ENCODE results near the gene USP17L28. TPM values are rescaled to one million over a fixed set of nuclear protein-coding genes. Genes with fewer than 3 reads are reported as not detected.
A peak's percentile ranks its signal among the peaks of the same experiment; 100 is the strongest.
"Not testable (repeated sequence)": the region's sequence is repeated elsewhere in the genome, so short reads cannot be mapped to it uniquely, and the experiment has no call there.

USP17L28 gene
- total RNA-seq, 2 donors from 2014 or later, result not detected

GRCh38 chr4:9381012-9381534 is 32.4 kb downstream of the USP17L28 start:
- H3K9ac ChIP-seq (ENCODE audit: extremely low read depth, low read length, poor library complexity, severe bottlenecking); H3K27ac Mint-ChIP-seq; H3K27me3 ChIP-seq (ENCODE audit: control insufficient read depth, insufficient read depth, low read length, poor library complexity, severe bottlenecking); H3K36me3 ChIP-seq (ENCODE audit: control insufficient read depth, insufficient read depth, low read length); H3K27ac ChIP-seq (ENCODE audit: low read depth, low read length); H3K4me1 Mint-ChIP-seq; H3K36me3 Mint-ChIP-seq (ENCODE audit: low read depth); H3K9me3 ChIP-seq (ENCODE audit: control insufficient read depth, low read length); H3K4me1 ChIP-seq (ENCODE audit: control insufficient read depth, insufficient read depth, low read length); H3K4me3 ChIP-seq (ENCODE audit: low read length); H3K27me3 Mint-ChIP-seq (ENCODE audit: insufficient read depth): not testable (repeated sequence)
- Mint-ChIP-seq H3K4me3 (peak overlapping the region; percentile 31), H3K9me3 (peaks cover 22% of the 10 kb centered on the region)
- WGBS, 2 experiments (ENCODE audit: insufficient coverage in 1 of 2, insufficient read length in 1 of 2), result 60 to 61% methylated on average over 6 to 27 of the region's 36 CpGs
- TF ChIP-seq CTCF (conservative IDR thresholded peaks at IDR 0.05), result peak; percentile 74
- peak; percentile 73 for DNase-seq

DNA sequence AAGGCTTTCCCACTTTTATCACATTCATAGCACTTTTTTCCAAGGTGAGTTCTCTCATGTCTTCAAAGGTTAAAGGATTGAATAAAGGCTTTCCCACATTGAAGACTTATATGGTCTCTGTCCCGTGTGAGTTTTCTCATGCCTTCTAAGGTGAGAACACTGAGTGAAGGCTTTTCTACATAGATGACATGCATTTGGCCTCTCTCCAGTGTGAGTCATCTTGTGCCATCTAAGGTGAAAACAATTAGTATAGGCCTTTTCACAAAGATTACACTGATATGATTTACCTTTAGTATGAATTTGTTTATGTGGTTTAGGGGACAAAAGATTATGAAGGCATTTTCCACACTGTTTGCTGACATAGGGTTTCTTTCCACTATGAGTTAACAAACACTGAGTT is 35.4 kb downstream of the USP17L28 start:
- 63 to 75% methylated on average over 1 of the region's 1 CpG for WGBS, 2 experiments (ENCODE audit: insufficient coverage in 1 of 2, insufficient read length in 1 of 2)
- Mint-ChIP-seq H3K36me3 (ENCODE audit: low read depth) (no peaks in the 10 kb centered on the region), H3K9me3 (peaks cover 20% of the 10 kb centered on the region), H3K27me3 (ENCODE audit: insufficient read depth) (peaks cover 1% of the 10 kb centered on the region), H3K27ac (no peak overlapping the region), H3K4me1 (no peaks in the 10 kb centered on the region), H3K4me3 (no peak overlapping the region)
- Histone ChIP-seq H3K9me3 (ENCODE audit: control insufficient read depth, low read length) (no peaks in the 10 kb centered on the region), H3K36me3 (ENCODE audit: control insufficient read depth, insufficient read depth, low read length) (no peaks in the 10 kb centered on the region), H3K9ac (ENCODE audit: extremely low read depth, low read length, poor library complexity, severe bottlenecking) (no peak overlapping the region), H3K27ac (ENCODE audit: low read depth, low read length) (no peak overlapping the region), H3K27me3 (ENCODE audit: control insufficient read depth, insufficient read depth, low read length, poor library complexity, severe bottlenecking) (no peaks in the 10 kb centered on the region), H3K4me3 (ENCODE audit: low read length) (no peak overlapping the region), H3K4me1 (ENCODE audit: control insufficient read depth, insufficient read depth, low read length) (no peaks in the 10 kb centered on the region)
- TF ChIP-seq CTCF (conservative IDR thresholded peaks at IDR 0.05), result no peak
- no peak for DNase-seq

- 79 to 92% methylated on average over 2 of the region's 2 CpGs for WGBS, 2 experiments (ENCODE audit: insufficient coverage in 1 of 2, insufficient read length in 1 of 2)
These were observed 40.3 kb downstream of the USP17L28 start for GRCh38 chr4:9389001-9389400.

More at GRCh38 chr4:9389001-9389400, 40.3 kb downstream of the USP17L28 start:
- H3K9ac ChIP-seq (ENCODE audit: extremely low read depth, low read length, poor library complexity, severe bottlenecking); H3K36me3 ChIP-seq (ENCODE audit: control insufficient read depth, insufficient read depth, low read length); H3K4me1 ChIP-seq (ENCODE audit: control insufficient read depth, insufficient read depth, low read length); H3K4me3 Mint-ChIP-seq; H3K27me3 Mint-ChIP-seq (ENCODE audit: insufficient read depth); H3K27ac ChIP-seq (ENCODE audit: low read depth, low read length); H3K27me3 ChIP-seq (ENCODE audit: control insufficient read depth, insufficient read depth, low read length, poor library complexity, severe bottlenecking); H3K9me3 ChIP-seq (ENCODE audit: control insufficient read depth, low read length); H3K4me3 ChIP-seq (ENCODE audit: low read length); H3K27ac Mint-ChIP-seq; H3K9me3 Mint-ChIP-seq; DNase-seq; H3K36me3 Mint-ChIP-seq (ENCODE audit: low read depth); H3K4me1 Mint-ChIP-seq: not testable (repeated sequence)

Other genes with a start within 250 kb of the USP17L28 start
- not detected for gene FAM90A26, start 178.5 kb upstream of the USP17L28 start, total RNA-seq
- not detected for gene USP17L10, start 138.2 kb upstream of the USP17L28 start, total RNA-seq
- not detected for gene USP17L11, start 133.5 kb upstream of the USP17L28 start, total RNA-seq
- gene USP17L12, start 128.7 kb upstream of the USP17L28 start, total RNA-seq, result not detected
- not detected for gene USP17L13, start 124.0 kb upstream of the USP17L28 start, total RNA-seq
- gene USP17L15, start 114.5 kb upstream of the USP17L28 start, total RNA-seq, result not detected
- gene USP17L17, start 105.0 kb upstream of the USP17L28 start, total RNA-seq, result not detected
- gene USP17L18, start 100.3 kb upstream of the USP17L28 start, total RNA-seq, result not detected
- not detected for gene USP17L19, start 95.5 kb upstream of the USP17L28 start, total RNA-seq
- gene USP17L20, start 90.8 kb upstream of the USP17L28 start, total RNA-seq, result not detected
- gene USP17L21, start 86.0 kb upstream of the USP17L28 start, total RNA-seq, result not detected
- gene USP17L22, start 81.3 kb upstream of the USP17L28 start, total RNA-seq, result not detected
- not detected for gene USP17L24, start 23.7 kb upstream of the USP17L28 start, total RNA-seq
- gene USP17L25, start 19.0 kb upstream of the USP17L28 start, total RNA-seq, result not detected
- gene USP17L26, start 14.2 kb upstream of the USP17L28 start, total RNA-seq, result not detected
- gene USP17L5, start 9.5 kb upstream of the USP17L28 start, total RNA-seq, result not detected
- not detected for gene USP17L27, start 4.7 kb upstream of the USP17L28 start, total RNA-seq
- not detected for gene USP17L29, start 4.7 kb downstream of the USP17L28 start, total RNA-seq
- not detected for gene USP17L30, start 14.2 kb downstream of the USP17L28 start, total RNA-seq
- gene DEFB131A, start 95.5 kb downstream of the USP17L28 start, total RNA-seq, result not detected

Measured in endodermal cell (in vitro differentiated cells).